RWPE1 (cell line): ENCODE data around the gene PAPSS2.

ENCODE experiments used
- CTCF ChIA-PET: fragments of 350-600 bp; sonication (Branson Sonifier 250); formaldehyde crosslinking; extraction: SDS; loops from one replicate; lab custom pipeline; 2021; lab: Yijun Ruan, JAX
- POLR2A ChIA-PET: fragments of 400-600 bp; formaldehyde crosslinking; extraction: SDS; loops from one replicate; lab custom pipeline; 2020; ENCODE audit warnings: antibody characterized with exemption; ENCODE audit not compliant: low non-redundant PET; lab: Yijun Ruan, JAX
- DNase-seq: peaks from one replicate; pipeline ENCODE4 v3.0.0; 2012; ENCODE audit warnings: low spot score
- H3K27ac ChIP-seq: fragments of 450-650 bp; 2 replicates; pipeline ENCODE4 v1.5.1; 2017
- CTCF ChIP-seq: fragments of 450-650 bp; conservative IDR thresholded peaks from 2 replicates; pipeline ENCODE4 v1.5.1; 2017; ENCODE audit warnings: low read depth, mild to moderate bottlenecking

PAPSS2 gene

GRCh38 chr10:87716348-87716670 lies 56.6 kb downstream of the PAPSS2 start:
- TF ChIP-seq CTCF, result no peak
- DNase-seq, result no peak
- no peak overlapping the region for H3K27ac ChIP-seq
- ChIA-PET POLR2A (no interaction called here), CTCF (interaction anchor here (0.6 kb wide), 1 partner anchor 363 kb away, joined by 5 read pairs; no protein-coding TSS in a partner anchor)

- ChIA-PET CTCF (interaction anchor here (1.1 kb wide), 1 partner anchor 14 kb away, joined by 3 read pairs; no protein-coding TSS in a partner anchor), POLR2A (no interaction called here)
- DNase-seq, result no peak
- TF ChIP-seq CTCF, result no peak
- H3K27ac ChIP-seq, result no peak overlapping the region
Observed at GRCh38 chr10:87720665-87721064, 61.0 kb downstream of the PAPSS2 start.

GRCh38 chr10:87721781-87722180 lies 62.1 kb downstream of the PAPSS2 start:
- ChIA-PET CTCF (interaction anchor here (0.6 to 1.1 kb wide), 3 partner anchors 9 to 13 kb away, joined by 3 read pairs; no protein-coding TSS in a partner anchor), POLR2A (no interaction called here)
- DNase-seq, result no peak
- TF ChIP-seq CTCF, result no peak
- H3K27ac ChIP-seq, result no peak overlapping the region

- CTCF ChIA-PET, result interaction anchor here (0.6 kb wide), 1 partner anchor 23 kb away, joined by 3 read pairs; no protein-coding TSS in a partner anchor
- POLR2A ChIA-PET, result no interaction called here
- DNase-seq, result no peak
Observed at GRCh38 chr10:87722716-87723115, 63.0 kb downstream of the PAPSS2 start.

GRCh38 chr10:87723500-87723899 lies 63.8 kb downstream of the PAPSS2 start:
- DNase-seq, result no peak
- POLR2A ChIA-PET, result no interaction called here

More at GRCh38 chr10:87722716-87723115, 63.0 kb downstream of the PAPSS2 start:
- H3K27ac ChIP-seq, result no peak overlapping the region
- TF ChIP-seq CTCF, result no peak

GRCh38 chr10:87724789-87725188 lies 65.1 kb downstream of the PAPSS2 start:
- no peak for DNase-seq
- ChIA-PET POLR2A (no interaction called here), CTCF (interaction anchor here (0.6 kb wide), 1 partner anchor 10 kb away, joined by 3 read pairs; no protein-coding TSS in a partner anchor)
- no peak for TF ChIP-seq CTCF
- no peak overlapping the region for H3K27ac ChIP-seq

More at GRCh38 chr10:87723500-87723899, 63.8 kb downstream of the PAPSS2 start:
- TF ChIP-seq CTCF, result no peak
- H3K27ac ChIP-seq, result no peak overlapping the region
- CTCF ChIA-PET, result no interaction called here
